SK-N-SH treated with all-trans-retinoic acid at 6 μM for 48 hours (cell line): ENCODE measurements around the gene ADNP.

ENCODE experiments used
- ATAC-seq: fragments of 200-7000 bp; cut with Tn5 transposase; 3 replicates; pipeline ENCODE4 v1.9.1; 2020; ENCODE audit warnings: mild to moderate bottlenecking, moderate library complexity
- ARNTL ChIP-seq: fragments of 450-650 bp; formaldehyde crosslinking; IDR thresholded peaks from 2 replicates; pipeline ENCODE4 v1.5.0; 2020; ENCODE audit warnings: low read depth, mild to moderate bottlenecking, moderate library complexity, borderline replicate concordance
- BACH2 ChIP-seq: fragments of 250-450 bp; sonication (Bioruptor Pico); IDR thresholded peaks from 2 replicates; pipeline ENCODE4 v1.9.0; 2021; ENCODE audit warnings: mild to moderate bottlenecking, borderline replicate concordance
- ESRRG ChIP-seq: fragments of 250-450 bp; sonication (Bioruptor Pico); IDR thresholded peaks from 2 replicates; pipeline ENCODE4 v1.6.1; 2021; ENCODE audit warnings: mild to moderate bottlenecking
- GLIS3 ChIP-seq: fragments of 250-450 bp; sonication (Bioruptor Pico); IDR thresholded peaks from 2 replicates; pipeline ENCODE4 v1.5.0; 2020; ENCODE audit warnings: mild to moderate bottlenecking, moderate library complexity
- ISL1 ChIP-seq: fragments of 250-450 bp; sonication (Bioruptor Pico); IDR thresholded peaks from 2 replicates; pipeline ENCODE4 v2.1.2; 2022; ENCODE audit warnings: mild to moderate bottlenecking, moderate library complexity
- OSR1 ChIP-seq: fragments of 250-450 bp; sonication (Bioruptor Pico); IDR thresholded peaks from 2 replicates; pipeline ENCODE4 v1.8.0; 2022; ENCODE audit warnings: moderate library complexity, mild to moderate bottlenecking, inconsistent platforms
- PPARA ChIP-seq: fragments of 250-450 bp; sonication (Bioruptor Pico); IDR thresholded peaks from 2 replicates; pipeline ENCODE4 v1.5.0; 2020; ENCODE audit warnings: mild to moderate bottlenecking, borderline replicate concordance
- RARB ChIP-seq: fragments of 250-450 bp; sonication (Bioruptor Pico); IDR thresholded peaks from 2 replicates; pipeline ENCODE4 v1.8.0; 2021; ENCODE audit warnings: mild to moderate bottlenecking, moderate library complexity
- SNAI2 ChIP-seq: fragments of 250-450 bp; sonication (Bioruptor Pico); IDR thresholded peaks from 2 replicates; pipeline ENCODE4 v1.5.0; 2020; ENCODE audit warnings: mild to moderate bottlenecking, moderate library complexity
- TCF4 ChIP-seq: fragments of 250-450 bp; sonication (Bioruptor Pico); IDR thresholded peaks from 2 replicates; pipeline ENCODE4 v1.8.0; 2021; ENCODE audit warnings: mild to moderate bottlenecking, moderate library complexity, borderline replicate concordance
- TOX ChIP-seq: fragments of 250-450 bp; sonication (Bioruptor Pico); IDR thresholded peaks from 2 replicates; pipeline ENCODE4 v1.8.0; 2021; ENCODE audit warnings: mild to moderate bottlenecking, moderate library complexity, borderline replicate concordance
- ZC3H10 ChIP-seq: fragments of 250-450 bp; sonication (Bioruptor Pico); IDR thresholded peaks from 2 replicates; pipeline ENCODE4 v1.5.1; 2021; ENCODE audit warnings: mild to moderate bottlenecking, moderate library complexity
- ZFP3 ChIP-seq: fragments of 250-450 bp; sonication (Bioruptor Pico); IDR thresholded peaks from 2 replicates; pipeline ENCODE4 v1.5.0; 2020; ENCODE audit warnings: mild to moderate bottlenecking, moderate library complexity
- ZFP30 ChIP-seq: fragments of 450-650 bp; formaldehyde crosslinking; IDR thresholded peaks from 2 replicates; pipeline ENCODE4 v1.5.0; 2022; ENCODE audit warnings: mild to moderate bottlenecking, moderate library complexity
- ZNF565 ChIP-seq: fragments of 450-650 bp; formaldehyde crosslinking; conservative IDR thresholded peaks from 2 replicates; pipeline ENCODE4 v1.5.0; 2020; ENCODE audit warnings: low read depth, mild to moderate bottlenecking, moderate library complexity
- ZNF70 ChIP-seq: fragments of 450-650 bp; formaldehyde crosslinking; IDR thresholded peaks from 2 replicates; pipeline ENCODE4 v1.5.0; 2020; ENCODE audit warnings: mild to moderate bottlenecking, moderate library complexity
- ZNF8 ChIP-seq: fragments of 450-650 bp; formaldehyde crosslinking; IDR thresholded peaks from 2 replicates; pipeline ENCODE4 v1.5.0; 2020; ENCODE audit warnings: mild to moderate bottlenecking, moderate library complexity
- TF ChIP-seq, protein P1 (sequence below): fragments of 250-450 bp; sonication (Bioruptor Pico); IDR thresholded peaks from 2 replicates; pipeline ENCODE4 v1.5.1; 2020; ENCODE audit warnings: low read depth, mild to moderate bottlenecking, moderate library complexity
- TF ChIP-seq, protein P2 (sequence below): fragments of 250-450 bp; sonication (Bioruptor Pico); IDR thresholded peaks from 2 replicates; pipeline ENCODE4 v1.5.1; 2021; ENCODE audit warnings: mild to moderate bottlenecking, moderate library complexity
- TF ChIP-seq, protein P3 (sequence below): fragments of 250-450 bp; sonication (Bioruptor Pico); IDR thresholded peaks from 2 replicates; pipeline ENCODE4 v1.5.0; 2020; ENCODE audit warnings: mild to moderate bottlenecking, moderate library complexity
- TF ChIP-seq, protein P4 (sequence below): fragments of 250-450 bp; sonication (Bioruptor Pico); IDR thresholded peaks from 2 replicates; pipeline ENCODE4 v1.8.0; 2020; ENCODE audit warnings: mild to moderate bottlenecking, moderate library complexity, borderline replicate concordance
- TF ChIP-seq, protein P5 (sequence below): fragments of 250-450 bp; sonication (Bioruptor Pico); IDR thresholded peaks from 2 replicates; pipeline ENCODE4 v1.8.0; 2021; ENCODE audit warnings: low read depth, mild to moderate bottlenecking, moderate library complexity, borderline replicate concordance

Gene ADNP

DNA sequence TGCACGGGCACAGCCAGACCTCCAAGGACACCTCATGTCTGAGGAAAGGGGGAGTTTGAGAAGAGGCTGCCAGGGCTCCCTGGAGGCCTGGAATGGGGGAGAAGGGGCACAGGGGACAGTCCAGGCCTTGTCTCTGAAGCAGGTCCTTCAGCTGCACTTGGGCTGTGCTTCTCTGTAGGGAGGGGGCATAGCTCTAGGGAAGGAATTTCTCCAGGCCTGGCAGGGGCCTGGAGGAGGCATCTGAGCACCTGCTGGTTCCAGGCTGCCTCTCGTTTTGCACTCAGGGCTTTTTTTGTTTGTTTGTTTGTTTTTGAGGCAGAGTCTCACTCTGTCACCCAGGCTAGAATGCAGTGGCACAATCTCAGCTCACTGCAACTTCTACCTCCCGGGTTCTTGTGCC is 68.7 kb downstream of the ADNP start:
- TF ChIP-seq ZC3H10 (no peak), ESRRG (CRISPR knock-in tag) (no peak), RARB (no peak), TCF4 (no peak), ZNF8 (CRISPR knock-in tag) (no peak), PPARA (CRISPR knock-in tag) (no peak), GLIS3 (CRISPR knock-in tag) (no peak), ZNF70 (CRISPR knock-in tag) (no peak), OSR1 (CRISPR knock-in tag) (no peak), TOX (no peak), ISL1 (CRISPR knock-in tag) (no peak), BACH2 (CRISPR knock-in tag) (no peak), ZFP3 (CRISPR knock-in tag) (no peak), ZFP30 (CRISPR knock-in tag) (no peak), ZNF565 (CRISPR knock-in tag) (no peak), ARNTL (no peak)
- TF ChIP-seq, protein P1, sequence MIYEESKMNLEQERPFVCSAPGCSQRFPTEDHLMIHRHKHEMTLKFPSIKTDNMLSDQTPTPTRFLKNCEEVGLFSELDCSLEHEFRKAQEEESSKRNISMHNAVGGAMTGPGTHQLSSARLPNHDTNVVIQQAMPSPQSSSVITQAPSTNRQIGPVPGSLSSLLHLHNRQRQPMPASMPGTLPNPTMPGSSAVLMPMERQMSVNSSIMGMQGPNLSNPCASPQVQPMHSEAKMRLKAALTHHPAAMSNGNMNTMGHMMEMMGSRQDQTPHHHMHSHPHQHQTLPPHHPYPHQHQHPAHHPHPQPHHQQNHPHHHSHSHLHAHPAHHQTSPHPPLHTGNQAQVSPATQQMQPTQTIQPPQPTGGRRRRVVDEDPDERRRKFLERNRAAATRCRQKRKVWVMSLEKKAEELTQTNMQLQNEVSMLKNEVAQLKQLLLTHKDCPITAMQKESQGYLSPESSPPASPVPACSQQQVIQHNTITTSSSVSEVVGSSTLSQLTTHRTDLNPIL = no peak
- TF ChIP-seq, protein P2, sequence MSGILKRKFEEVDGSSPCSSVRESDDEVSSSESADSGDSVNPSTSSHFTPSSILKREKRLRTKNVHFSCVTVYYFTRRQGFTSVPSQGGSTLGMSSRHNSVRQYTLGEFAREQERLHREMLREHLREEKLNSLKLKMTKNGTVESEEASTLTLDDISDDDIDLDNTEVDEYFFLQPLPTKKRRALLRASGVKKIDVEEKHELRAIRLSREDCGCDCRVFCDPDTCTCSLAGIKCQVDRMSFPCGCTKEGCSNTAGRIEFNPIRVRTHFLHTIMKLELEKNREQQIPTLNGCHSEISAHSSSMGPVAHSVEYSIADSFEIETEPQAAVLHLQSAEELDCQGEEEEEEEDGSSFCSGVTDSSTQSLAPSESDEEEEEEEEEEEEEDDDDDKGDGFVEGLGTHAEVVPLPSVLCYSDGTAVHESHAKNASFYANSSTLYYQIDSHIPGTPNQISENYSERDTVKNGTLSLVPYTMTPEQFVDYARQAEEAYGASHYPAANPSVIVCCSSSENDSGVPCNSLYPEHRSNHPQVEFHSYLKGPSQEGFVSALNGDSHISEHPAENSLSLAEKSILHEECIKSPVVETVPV (CRISPR knock-in tag) = no peak
- TF ChIP-seq, protein P3, sequence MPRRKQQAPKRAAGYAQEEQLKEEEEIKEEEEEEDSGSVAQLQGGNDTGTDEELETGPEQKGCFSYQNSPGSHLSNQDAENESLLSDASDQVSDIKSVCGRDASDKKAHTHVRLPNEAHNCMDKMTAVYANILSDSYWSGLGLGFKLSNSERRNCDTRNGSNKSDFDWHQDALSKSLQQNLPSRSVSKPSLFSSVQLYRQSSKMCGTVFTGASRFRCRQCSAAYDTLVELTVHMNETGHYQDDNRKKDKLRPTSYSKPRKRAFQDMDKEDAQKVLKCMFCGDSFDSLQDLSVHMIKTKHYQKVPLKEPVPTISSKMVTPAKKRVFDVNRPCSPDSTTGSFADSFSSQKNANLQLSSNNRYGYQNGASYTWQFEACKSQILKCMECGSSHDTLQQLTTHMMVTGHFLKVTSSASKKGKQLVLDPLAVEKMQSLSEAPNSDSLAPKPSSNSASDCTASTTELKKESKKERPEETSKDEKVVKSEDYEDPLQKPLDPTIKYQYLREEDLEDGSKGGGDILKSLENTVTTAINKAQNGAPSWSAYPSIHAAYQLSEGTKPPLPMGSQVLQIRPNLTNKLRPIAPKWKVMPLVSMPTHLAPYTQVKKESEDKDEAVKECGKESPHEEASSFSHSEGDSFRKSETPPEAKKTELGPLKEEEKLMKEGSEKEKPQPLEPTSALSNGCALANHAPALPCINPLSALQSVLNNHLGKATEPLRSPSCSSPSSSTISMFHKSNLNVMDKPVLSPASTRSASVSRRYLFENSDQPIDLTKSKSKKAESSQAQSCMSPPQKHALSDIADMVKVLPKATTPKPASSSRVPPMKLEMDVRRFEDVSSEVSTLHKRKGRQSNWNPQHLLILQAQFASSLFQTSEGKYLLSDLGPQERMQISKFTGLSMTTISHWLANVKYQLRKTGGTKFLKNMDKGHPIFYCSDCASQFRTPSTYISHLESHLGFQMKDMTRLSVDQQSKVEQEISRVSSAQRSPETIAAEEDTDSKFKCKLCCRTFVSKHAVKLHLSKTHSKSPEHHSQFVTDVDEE = no peak
- TF ChIP-seq, protein P4, sequence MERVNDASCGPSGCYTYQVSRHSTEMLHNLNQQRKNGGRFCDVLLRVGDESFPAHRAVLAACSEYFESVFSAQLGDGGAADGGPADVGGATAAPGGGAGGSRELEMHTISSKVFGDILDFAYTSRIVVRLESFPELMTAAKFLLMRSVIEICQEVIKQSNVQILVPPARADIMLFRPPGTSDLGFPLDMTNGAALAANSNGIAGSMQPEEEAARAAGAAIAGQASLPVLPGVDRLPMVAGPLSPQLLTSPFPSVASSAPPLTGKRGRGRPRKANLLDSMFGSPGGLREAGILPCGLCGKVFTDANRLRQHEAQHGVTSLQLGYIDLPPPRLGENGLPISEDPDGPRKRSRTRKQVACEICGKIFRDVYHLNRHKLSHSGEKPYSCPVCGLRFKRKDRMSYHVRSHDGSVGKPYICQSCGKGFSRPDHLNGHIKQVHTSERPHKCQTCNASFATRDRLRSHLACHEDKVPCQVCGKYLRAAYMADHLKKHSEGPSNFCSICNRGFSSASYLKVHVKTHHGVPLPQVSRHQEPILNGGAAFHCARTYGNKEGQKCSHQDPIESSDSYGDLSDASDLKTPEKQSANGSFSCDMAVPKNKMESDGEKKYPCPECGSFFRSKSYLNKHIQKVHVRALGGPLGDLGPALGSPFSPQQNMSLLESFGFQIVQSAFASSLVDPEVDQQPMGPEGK (CRISPR knock-in tag) = no peak
- ATAC-seq = no peak

DNA sequence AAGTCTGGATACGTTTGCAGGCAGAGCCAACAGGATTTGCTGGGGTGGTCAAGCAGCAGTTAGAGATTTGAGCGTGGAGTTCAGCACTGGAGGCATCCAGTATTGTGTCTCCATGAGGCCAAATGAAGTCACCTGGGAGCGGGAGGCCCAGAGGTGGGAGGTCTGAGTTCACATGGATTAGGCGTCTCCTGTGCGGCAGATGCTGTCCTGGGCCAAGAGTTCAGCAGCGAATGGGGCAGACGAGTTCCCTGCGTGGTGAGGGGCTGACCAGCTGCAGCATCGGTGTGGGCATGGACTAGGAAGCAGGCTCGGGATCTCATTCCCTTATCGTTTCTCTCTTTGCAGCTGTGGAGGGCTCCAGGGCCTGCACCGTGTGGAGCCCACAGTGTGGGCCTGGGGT is 70.2 kb downstream of the ADNP start:
- no peak for ATAC-seq

More for the DNA sequence above, 70.2 kb downstream of the ADNP start:
- TF ChIP-seq ISL1 (CRISPR knock-in tag) (no peak), ZFP30 (CRISPR knock-in tag) (no peak), TOX (no peak), SNAI2 (CRISPR knock-in tag) (no peak)
- TF ChIP-seq, protein P1 = no peak
- TF ChIP-seq, protein P5, sequence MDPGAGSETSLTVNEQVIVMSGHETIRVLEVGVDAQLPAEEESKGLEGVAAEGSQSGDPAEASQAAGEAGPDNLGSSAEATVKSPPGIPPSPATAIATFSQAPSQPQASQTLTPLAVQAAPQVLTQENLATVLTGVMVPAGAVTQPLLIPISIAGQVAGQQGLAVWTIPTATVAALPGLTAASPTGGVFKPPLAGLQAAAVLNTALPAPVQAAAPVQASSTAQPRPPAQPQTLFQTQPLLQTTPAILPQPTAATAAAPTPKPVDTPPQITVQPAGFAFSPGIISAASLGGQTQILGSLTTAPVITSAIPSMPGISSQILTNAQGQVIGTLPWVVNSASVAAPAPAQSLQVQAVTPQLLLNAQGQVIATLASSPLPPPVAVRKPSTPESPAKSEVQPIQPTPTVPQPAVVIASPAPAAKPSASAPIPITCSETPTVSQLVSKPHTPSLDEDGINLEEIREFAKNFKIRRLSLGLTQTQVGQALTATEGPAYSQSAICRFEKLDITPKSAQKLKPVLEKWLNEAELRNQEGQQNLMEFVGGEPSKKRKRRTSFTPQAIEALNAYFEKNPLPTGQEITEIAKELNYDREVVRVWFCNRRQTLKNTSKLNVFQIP (CRISPR knock-in tag) = no peak
